Fibroblast of peridontal ligament (primary cell): Measurements from ENCODE around the gene ECE2.
A peak's percentile ranks its signal among the peaks of the same experiment; 100 is the strongest.
"Not testable (repeated sequence)": the region's sequence is repeated elsewhere in the genome, so short reads cannot be mapped to it uniquely, and the experiment has no call there.

Experiments used
- DNase-seq: peaks from one replicate; pipeline ENCODE4 v3.0.0-alpha.2; 2010; ENCODE audit errors: extremely low read depth

Gene ECE2

GRCh38 chr3:184267249-184267648, 8.6 kb upstream of the ECE2 start:
- not testable (repeated sequence) for DNase-seq

- no peak for DNase-seq
These were observed 3.6 kb upstream of the ECE2 start for GRCh38 chr3:184272269-184272668.

GRCh38 chr3:184275381-184275701, 481 bp upstream of the ECE2 start:
- no peak for DNase-seq

DNA sequence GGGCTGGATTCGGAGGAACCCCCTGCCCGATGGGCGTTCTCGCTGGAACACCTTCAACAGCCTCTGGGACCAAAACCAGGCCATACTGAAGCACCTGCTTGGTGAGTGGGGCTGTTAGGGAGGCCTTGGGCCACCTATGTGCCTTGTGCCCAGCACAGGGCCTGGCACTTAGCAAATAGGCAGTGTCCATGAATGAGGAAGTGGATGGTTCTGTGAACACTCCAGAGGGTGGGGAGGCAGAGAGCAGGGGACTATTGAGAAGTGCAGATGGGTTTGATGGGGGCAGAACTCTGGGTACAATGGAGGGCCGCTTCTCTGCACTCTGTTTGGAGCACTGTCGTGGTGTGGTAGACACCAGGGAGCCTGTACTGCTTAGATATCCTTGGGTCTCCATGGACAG, 1.5 kb downstream of the ECE2 start:
- DNase-seq: no peak

GRCh38 chr3:184282941-184283340, 7.1 kb downstream of the ECE2 start:
- DNase-seq: no peak

- no peak for DNase-seq
These were observed 7.9 kb downstream of the ECE2 start for GRCh38 chr3:184283681-184284080.

GRCh38 chr3:184284696-184285095, 8.9 kb downstream of the ECE2 start:
- DNase-seq: peak; percentile 62

DNA sequence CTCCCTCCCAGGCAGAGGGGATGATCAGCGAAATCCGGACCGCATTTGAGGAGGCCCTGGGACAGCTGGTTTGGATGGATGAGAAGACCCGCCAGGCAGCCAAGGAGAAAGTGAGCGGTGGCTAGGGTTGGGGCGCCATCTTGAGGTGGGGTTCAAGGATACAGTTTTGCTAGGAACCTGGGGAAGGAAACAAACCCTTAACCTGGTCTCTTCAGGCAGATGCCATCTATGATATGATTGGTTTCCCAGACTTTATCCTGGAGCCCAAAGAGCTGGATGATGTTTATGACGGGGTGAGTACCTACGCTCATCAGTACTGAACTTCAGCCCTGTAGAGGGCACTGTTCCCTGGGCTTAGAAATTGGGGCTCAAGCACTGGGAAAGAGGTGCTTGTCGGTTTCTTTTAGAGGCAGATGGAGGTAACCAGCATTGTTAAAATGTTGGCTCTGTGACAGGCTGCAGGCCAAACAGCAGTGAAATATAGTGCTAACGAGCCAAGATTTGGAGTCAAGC, 13.7 kb downstream of the ECE2 start:
- peak; percentile 48 for DNase-seq

DNA sequence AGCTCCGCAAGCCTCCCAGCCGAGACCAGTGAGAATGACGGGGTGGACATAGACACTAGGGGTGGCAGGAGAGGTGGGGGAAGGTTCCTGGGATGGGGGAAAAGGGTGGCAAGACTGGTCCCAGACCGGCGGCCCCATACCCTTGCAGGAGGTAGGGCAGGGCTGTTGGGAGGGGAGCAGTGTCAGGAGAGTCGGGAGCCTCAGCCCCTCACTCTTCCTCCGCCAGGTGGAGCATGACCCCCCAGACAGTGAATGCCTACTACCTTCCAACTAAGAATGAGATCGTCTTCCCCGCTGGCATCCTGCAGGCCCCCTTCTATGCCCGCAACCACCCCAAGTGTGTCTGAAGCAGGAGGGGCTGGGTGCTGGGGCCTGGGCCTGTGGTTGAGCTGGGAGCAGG, 14.5 kb downstream of the ECE2 start:
- no peak for DNase-seq

GRCh38 chr3:184291044-184291737, 15.4 kb downstream of the ECE2 start:
- no peak for DNase-seq

DNA sequence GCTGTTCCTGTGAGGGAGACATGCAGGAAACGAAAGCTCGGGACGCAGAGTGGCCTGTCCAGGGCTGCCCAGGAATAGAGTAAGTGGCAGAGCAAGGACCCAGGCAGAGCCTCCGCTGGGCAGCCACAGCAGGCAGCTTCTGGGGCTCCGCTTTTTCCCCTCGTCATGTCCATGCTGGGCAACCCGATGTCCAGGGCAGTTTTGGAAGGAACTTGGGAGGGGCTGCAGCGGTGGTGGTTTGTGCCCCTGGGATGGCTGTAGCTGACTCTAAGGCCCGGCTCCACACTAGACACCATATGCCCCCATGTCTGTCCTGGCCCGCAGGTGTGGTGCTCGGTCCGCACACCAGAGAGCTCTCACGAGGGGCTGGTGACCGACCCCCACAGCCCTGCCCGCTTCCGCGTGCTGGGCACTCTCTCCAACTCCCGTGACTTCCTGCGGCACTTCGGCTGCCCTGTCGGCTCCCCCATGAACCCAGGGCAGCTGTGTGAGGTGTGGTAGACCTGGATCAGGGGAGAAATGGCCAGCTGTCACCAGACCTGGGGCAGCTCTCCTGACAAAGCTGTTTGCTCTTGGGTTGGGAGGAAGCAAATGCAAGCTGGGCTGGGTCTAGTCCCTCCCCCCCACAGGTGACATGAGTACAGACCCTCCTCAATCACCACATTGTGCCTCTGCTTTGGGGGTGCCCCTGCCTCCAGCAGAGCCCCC, 16.1 kb downstream of the ECE2 start:
- DNase-seq: no peak

- DNase-seq: no peak
These were observed 19.9 kb downstream of the ECE2 start for GRCh38 chr3:184295771-184296170.

GRCh38 chr3:184296616-184297015, 20.8 kb downstream of the ECE2 start:
- DNase-seq: no peak

- peak; percentile 94 for DNase-seq
These were observed 23.1 kb downstream of the ECE2 start, which contains the start of gene PSMD2 for GRCh38 chr3:184298759-184299487. Gene PSMD2 (plus strand): TSS chr3:184299241. CDS start chr3:184299267, 26 bp downstream.

GRCh38 chr3:184299488-184300377, 23.9 kb downstream of the ECE2 start:
- DNase-seq: peak; percentile 51

- DNase-seq: no peak
These were observed 24.5 kb downstream of the ECE2 start for GRCh38 chr3:184300378-184300720.

DNA sequence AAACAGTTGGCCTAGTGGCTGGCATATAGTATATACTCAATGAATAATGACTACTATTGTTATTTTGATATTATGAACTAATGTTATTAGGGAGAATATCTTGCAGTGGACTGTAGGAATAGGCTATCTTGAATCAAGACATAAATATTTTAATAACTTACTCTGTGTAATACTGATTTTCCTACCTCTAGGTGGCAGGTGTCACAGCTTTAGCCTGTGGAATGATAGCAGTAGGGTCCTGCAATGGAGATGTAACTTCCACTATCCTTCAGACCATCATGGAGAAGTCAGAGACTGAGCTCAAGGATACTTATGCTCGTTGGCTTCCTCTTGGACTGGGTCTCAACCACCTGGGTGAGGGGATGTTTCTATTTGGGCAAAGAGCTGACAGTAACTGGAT, 29.8 kb downstream of the ECE2 start:
- peak; percentile 25 for DNase-seq

DNA sequence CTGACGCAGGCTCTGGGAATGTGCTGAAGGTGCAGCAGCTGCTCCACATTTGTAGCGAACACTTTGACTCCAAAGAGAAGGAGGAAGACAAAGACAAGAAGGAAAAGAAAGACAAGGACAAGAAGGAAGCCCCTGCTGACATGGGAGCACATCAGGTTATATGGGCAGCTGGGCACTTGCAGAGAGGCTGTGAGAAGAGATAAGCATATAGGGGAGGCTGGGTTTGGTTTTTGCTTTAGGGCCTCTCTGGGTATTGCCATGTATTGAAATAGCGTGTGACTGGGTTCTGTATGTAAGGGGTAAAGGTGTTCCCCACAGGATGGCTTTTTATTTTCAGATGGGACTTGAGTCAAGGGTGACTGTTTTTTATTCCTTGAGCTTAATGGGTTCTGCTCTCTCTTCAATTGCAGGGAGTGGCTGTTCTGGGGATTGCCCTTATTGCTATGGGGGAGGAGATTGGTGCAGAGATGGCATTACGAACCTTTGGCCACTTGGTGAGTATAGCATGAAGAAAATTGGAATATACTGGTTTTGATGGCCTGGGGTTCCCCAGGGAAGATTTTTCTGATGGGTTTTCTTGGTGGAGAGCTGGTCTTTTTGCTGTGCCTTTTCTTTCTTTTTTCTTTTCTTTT, 30.6 kb downstream of the ECE2 start:
- no peak for DNase-seq

- DNase-seq: no peak
These were observed 32.1 kb downstream of the ECE2 start for GRCh38 chr3:184307915-184308314.

- no peak for DNase-seq
These were observed 32.9 kb downstream of the ECE2 start for GRCh38 chr3:184308744-184309143.

- no peak for DNase-seq
These were observed 35.8 kb downstream of the ECE2 start for GRCh38 chr3:184311633-184312032.
